Amniotic epithelial cell (primary cell): ENCODE data around the gene ZNF638.
"Not testable (repeated sequence)": the region's sequence is repeated elsewhere in the genome, so short reads cannot be mapped to it uniquely, and the experiment has no call there.

ENCODE experiments used
- DNase-seq: peaks from one replicate; pipeline ENCODE4 v3.0.0-alpha.2; 2010; ENCODE audit warnings: low read depth

The ZNF638 gene, protein sequence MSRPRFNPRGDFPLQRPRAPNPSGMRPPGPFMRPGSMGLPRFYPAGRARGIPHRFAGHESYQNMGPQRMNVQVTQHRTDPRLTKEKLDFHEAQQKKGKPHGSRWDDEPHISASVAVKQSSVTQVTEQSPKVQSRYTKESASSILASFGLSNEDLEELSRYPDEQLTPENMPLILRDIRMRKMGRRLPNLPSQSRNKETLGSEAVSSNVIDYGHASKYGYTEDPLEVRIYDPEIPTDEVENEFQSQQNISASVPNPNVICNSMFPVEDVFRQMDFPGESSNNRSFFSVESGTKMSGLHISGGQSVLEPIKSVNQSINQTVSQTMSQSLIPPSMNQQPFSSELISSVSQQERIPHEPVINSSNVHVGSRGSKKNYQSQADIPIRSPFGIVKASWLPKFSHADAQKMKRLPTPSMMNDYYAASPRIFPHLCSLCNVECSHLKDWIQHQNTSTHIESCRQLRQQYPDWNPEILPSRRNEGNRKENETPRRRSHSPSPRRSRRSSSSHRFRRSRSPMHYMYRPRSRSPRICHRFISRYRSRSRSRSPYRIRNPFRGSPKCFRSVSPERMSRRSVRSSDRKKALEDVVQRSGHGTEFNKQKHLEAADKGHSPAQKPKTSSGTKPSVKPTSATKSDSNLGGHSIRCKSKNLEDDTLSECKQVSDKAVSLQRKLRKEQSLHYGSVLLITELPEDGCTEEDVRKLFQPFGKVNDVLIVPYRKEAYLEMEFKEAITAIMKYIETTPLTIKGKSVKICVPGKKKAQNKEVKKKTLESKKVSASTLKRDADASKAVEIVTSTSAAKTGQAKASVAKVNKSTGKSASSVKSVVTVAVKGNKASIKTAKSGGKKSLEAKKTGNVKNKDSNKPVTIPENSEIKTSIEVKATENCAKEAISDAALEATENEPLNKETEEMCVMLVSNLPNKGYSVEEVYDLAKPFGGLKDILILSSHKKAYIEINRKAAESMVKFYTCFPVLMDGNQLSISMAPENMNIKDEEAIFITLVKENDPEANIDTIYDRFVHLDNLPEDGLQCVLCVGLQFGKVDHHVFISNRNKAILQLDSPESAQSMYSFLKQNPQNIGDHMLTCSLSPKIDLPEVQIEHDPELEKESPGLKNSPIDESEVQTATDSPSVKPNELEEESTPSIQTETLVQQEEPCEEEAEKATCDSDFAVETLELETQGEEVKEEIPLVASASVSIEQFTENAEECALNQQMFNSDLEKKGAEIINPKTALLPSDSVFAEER (N-terminal part only)

DNA sequence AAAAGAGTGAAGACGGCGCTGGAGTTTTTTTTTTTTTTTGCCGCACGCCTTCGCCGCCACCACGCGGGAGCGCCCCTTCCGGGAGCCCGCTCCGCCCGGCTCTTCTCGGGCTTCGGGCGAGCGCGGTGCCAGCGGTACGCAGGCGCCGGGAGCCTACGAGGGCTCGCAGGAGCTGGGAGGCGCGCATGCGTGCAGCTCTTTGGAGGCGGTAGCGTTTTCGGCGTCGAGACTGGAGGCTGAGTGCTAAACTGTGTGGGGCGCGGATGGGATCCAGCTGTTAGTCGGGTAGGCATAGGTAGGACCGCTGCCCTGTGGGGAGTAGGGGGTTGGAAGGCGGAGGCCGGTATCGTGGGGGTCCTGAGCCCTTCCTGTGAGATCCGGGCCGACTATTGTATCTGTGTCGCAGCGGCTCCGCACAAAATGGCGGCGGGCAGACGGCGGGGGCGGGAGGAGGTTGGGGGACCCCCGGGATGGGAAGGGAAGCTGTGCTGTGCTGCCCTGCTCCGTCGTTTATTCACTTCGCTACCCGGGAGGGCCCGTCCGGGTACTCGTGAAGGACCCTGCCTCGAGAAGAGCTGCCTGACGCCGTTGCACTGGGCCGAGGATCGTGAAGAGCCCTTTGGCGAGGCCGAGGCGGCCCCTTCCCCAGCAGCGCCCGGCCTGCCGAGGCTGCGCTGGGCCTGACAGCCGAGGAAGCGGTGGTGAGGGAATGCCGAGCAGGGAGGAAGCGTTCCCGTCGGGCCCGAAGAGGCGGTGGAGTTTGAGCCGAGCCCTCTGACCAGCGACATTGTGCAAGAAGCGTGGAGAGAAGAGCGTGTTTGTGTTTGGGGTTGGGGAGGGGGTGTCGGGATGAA is at the start of gene ZNF638:
TSS of gene ZNF638 (plus strand) at position 202 of the 854 bp plus-strand sequence. CDS start 17,173 bp downstream, outside the sequence.
- peak; percentile 84 for DNase-seq

DNA sequence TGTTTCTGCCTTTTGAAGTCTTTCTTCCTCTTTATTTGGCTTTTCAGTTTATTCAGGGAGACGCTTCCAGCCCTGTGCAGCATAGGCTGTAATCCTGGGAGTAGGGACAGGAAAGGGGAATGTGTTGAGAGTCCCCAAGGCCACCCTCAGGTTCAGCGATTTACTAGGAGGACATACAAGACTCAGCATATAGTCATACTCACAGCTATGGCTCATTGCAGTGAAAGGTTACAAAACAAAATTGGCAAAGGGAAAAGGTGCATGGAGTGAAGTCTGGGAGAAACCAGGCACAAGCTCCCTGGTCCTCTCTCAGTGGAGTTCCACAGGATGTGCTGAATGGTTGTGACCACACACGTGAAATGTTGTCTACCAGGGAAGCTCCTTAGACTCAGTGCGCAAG is 49.6 kb upstream of the ZNF638 start:
- DNase-seq: no peak

DNA sequence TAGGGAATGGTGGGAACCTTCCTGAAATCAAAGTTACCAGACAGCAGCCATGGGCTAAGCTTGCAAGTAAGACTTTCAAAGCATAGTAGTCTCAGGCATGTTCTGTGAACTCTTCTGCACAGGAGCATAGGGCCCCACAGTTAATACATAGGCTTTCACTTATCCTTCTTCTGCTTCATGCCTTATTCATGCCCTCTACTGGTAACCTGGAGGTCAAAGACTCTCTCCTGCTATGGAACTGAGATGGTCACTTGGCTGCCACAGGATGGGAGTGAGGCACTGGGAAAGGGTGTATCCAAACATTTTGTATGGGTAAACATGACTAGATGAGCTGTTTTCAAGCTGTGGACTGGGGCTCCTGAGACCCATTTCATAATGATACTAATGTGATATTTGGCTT is 49.1 kb upstream of the ZNF638 start:
- no peak for DNase-seq

DNA sequence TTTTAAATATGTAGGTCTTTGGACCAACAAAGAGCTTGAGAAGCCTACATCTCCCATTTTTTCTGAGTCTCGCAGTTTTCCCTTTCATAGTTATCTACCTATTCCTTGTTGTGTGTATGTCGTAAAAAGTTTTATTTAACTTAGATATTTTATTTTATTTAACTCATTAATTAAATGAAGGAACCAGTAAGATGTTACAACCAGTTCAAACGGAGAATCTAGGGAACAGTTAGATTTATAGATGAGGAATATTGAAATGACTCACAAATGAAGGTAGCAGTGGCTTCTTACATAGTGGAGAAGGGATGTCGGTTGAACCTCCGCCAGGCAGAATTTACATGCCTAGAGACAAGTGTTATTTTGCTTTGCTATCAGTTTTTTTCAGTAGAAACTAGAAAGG is 48.5 kb upstream of the ZNF638 start:
- no peak for DNase-seq

DNA sequence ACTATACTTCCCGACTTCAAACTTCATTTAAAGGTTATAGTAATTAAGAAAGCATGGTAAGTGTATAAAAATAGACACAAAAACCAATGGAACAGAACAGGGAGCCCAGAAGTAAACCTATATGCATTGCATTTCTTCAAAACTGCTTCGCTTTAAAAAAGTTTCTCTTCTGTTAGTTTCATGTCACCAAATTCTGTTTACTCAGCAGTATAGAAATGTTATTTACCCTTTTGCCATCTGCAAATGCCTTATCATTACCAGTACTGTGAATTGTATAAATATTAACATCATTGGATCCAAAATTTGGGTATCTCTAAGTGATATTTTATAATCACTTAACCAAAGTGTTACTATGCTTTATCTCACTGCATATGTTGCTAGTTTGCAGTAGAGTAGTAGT is 45.9 kb upstream of the ZNF638 start:
- no peak for DNase-seq

DNA sequence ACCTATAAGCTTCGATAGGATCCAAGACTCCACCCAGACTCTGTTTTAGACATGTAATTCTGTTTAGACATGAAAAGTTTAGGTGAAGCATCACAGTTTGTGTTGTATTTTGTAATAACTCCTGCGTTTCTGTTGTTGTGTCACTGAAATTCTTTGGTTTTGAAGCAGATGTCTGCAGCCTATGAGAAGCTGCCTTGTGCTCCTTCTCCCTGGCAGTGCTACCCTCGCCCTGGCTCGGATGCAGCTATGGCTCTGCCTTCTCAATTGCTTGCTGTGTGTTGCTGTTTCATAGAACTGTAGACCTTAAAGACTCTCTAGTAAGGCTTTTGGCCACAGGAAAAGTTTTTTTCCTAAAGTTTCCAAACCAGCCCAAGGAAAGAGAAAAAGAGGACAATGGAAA is 40.2 kb upstream of the ZNF638 start:
- no peak for DNase-seq

DNA sequence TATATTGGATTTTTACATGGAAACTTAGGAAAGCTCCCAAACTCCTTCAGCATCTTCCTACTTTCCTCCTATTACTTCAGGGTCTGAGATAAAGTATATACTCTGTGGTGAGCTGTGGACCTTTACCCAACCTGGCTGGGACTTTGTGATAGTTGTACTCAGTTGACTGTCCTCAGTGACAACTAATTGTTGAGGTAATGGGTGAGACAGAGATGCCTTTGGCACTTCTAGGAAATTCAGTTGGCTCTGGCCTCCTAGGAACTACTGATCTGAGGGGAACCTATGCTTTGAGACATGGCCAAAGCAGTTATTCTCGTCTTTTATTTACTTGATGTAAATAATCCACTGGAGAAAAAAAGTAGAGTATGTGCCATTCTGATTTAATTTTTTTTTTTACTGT is 39.4 kb upstream of the ZNF638 start:
- DNase-seq: no peak

DNA sequence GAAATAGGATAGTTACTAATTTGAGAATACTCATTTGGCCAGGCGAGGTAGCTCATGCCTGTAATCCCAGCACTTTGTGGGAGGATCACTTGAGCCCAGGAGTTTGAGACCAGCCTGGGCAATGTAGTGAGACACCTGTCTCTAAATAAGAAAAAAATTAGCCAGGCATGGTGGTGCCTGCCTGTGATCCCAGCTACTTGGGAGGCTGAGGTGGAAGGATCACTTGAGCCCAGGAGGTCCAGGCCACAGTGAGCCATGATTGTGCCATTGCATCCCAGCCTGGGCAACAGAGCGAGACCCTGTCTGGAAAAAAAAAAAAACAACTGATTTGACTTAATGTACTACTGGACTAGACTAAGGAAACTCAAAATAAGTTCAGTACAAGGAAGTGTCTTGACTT is 32.7 kb upstream of the ZNF638 start:
- DNase-seq: no peak

DNA sequence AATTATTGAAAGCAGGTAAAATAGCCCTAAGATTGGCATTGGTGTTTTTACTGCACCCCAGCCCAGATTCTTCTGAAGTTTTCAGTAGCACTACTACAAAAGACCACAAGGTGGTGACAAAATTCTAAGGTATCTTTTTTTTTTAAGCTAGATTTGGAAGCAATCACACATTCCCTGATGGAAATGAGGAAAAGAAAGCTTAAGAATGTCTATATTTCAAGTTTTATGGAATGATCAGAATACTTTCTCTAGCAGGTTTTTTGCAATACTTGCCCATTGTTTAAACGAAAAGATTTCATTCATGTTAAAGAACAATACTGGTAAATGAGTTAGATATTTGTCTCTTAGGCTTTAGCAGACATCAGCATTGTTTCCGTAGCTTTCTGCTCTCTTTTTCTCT is 32.1 kb upstream of the ZNF638 start:
- DNase-seq: peak; percentile 29

DNA sequence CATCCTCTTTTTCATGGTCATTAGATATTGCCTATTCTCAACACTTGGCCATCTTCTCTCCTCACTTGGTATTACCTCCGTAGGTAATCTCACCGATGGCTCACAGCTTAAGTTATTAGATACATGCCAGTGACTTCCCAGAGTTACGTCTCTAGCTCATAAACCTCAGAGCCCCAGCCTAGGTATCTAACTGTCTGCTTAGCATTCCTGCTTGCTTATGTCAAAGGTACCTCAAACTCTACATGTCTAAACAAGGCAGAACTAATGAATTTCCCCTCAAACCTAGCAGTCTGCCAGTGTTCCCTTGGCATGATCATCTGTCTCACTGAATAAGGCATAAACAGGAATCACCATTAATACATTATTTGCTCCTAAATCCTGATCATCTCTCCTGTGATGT is 27.7 kb upstream of the ZNF638 start:
- DNase-seq: no peak

DNA sequence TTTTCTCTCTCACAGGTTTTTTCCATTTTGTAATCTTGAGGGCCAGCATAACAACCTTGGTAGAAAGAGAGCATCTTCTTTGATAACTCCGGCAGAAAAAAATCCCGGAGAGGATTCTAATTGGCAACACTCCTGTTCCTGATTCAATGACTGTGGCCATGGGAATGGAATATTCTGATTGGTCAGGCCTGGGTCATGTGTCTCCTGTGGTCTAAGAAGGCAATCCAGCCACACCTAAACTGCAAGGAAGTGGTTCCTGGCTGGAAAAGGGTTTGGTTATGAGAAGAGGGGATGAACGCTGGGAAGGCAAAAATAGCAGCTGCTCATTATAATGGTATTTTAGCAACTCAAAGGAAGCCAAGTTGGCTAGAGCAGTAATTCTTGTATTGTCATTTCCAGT is 24.8 kb upstream of the ZNF638 start:
- DNase-seq: no peak

DNA sequence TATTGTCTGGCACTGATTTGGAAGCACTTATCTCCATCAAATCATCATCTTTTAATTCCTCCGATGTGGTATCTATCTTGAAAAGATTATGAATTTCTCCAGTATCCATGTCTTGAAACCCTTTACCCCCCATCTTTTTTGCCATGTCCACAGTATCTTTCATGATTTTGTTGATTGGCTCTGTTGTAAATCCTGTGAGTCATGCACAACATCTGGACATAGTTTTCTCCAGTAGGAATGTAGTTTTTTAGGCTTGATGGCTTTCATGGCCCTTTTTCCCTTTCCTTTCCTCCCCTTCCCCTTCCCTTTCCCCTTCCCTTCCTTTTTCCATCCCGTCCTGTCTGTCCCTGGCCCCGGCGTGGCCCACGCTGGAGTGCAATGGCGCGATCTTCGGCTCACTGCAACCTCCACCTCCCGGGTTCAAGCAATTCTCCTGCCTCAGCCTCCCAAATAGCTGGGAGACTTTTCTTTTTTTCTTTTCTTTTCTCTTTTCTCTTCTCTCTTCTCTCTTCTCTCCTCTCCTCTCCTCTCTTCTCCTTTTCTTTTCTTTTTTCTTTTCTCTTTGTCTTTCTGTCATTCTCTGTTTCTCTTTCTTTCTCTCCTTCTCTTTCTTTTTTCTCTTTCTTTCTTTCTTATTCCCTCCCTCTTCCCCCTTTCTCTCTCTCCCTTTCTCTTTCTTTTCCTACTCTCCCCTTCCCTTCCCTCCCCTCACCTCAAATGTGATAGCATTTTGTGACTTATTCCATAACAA is 18.4 kb upstream of the ZNF638 start:
- no peak for DNase-seq

DNA sequence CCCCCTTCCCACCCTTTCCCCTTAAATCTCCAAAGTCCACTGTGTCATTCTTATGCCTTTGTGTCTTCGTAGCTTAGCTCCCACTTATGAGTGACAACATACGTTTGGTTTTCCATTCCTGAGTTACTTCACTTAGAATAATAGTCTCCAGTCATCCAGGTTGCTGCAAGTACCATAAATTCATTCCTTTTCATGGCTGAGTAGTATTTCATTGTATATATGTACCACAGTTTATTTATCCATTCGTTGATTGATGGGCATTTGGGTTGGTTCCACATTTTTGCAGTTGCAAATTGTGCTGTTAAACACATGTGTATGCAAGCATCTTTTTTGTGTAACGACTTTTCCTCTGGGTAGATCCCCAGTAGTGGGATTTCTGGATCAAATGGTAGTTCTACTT is 14.5 kb upstream of the ZNF638 start:
- DNase-seq: no peak

DNA sequence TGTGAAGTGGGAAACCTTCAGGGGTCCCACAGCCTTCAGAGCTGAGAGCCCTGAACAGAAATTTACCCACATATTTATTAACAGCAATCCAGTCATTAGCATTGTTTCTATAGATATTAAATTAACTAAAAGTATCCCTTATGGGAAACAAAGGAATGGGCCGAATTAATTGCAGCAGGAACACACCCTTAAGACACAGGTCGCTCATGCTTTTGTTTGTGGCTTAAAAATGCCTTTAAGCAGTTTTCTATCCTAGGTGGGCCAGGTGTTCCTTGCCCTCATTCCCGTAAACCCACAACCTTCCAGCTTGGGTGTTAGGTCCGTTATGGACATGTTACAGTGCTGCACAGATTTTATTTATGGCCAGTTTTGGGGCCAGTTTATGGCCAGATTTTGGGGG is 13.7 kb upstream of the ZNF638 start:
- not testable (repeated sequence) for DNase-seq

DNA sequence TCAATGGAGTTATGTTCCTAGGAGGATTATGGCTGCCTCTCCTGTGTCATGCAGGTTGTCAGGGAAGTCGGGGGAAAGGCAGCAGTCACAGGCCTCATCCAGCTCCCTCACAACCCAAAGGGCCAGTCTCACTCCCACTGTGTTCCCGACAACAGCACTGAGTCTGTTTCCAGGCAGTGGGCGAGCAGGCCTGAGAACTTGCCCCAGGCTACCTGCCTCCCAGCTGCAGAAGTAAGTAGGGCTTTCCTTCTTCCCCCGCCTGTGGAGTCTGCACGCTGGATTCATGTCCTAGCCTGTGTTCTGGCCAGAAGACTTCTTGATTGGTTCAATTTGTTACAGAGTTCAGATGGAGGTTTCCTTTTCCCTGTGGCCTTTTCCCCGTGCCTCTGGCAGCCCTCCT is 8.2 kb upstream of the ZNF638 start:
- DNase-seq: no peak

DNA sequence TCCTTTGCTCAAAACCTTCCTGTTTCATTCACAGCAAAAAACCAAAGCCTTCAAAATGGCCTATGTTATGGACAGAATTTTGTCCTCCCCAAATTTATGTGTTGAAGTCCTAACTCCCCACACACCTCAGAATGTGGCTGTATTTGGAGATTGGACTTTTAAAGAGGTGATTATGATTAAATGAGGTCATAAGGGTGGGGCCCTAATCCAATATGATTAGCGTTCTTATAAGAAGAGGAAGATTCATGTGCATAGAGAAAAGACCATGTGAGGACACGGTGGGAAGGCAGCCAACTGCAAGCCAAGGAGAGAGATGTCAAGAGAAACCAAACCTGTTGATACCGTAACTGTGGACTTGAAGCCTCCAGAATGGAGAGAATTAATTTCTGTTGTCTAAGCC is 4.6 kb upstream of the ZNF638 start:
- DNase-seq: no peak

DNA sequence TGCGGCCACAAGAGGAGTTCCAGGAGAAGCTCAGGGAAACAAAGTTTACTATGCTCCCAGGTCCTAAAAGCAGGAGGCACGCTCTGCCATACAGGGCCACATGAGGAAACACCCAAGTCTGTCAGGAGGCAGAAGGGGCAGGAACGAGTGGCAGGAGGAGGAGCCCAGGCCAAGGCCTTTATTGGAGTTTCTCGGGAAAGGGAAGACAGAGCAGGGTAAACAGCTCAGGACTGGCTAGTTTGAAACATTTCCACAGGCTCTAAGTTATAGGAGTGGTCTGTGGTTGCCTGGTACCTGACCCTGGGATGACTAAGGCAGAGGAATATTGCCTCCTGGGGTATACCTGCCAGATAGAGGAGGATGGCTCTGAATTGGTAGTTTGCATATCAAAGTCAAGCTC is 3.7 kb upstream of the ZNF638 start:
- no peak for DNase-seq

DNA sequence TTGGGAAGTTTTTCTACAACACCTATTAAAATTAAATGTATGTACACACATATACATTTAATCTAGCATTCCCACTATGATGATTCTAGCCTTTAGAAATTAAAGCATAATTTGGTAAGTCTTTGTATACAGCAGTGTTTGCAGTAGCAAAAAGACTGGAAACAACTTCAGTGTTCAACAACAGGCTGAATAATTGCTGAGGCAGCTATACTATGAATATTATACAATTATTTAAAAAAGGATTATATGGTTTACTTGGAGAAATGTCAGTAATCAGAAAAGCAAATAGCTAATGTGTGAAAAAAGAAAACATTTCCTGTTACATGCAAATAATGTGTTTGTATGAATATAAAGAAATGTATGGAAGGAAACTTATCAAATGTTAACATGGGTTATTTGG is 1.4 kb upstream of the ZNF638 start:
- no peak for DNase-seq

DNA sequence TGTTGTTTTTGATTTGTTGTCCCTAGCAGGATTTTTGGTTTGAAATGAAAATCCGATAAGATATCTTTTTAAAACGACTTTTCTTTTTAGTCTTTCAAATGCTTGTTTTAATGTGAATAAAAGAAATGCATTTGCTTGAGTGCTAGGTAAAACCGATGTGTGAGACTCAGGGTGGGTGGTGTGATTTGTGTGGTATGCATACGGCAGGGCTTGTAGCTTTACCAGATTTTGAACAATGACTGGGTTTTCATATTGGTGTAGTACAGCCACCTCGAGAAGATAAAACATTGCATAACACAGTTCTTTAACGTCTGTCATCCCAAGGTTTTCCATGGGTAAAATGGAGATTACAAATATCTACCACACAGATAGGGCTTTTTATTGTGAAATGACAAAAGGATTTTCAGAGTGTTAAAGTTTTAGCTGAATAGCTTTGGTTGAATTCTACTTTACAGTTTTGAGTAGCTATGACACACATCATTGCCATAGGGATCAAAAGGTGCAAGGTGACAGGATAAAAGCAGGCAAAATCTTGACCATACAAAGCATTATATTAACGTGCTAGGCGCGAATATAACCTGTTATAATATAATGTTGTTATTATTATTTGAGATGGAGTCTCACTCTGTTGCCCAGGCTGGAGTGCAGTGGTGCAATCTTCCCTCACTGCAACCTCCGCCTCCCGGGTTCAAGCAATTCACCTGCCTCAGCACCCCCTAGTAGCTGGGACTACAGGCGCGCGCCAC is 824 bp upstream of the ZNF638 start:
- peak; percentile 70 for DNase-seq

DNA sequence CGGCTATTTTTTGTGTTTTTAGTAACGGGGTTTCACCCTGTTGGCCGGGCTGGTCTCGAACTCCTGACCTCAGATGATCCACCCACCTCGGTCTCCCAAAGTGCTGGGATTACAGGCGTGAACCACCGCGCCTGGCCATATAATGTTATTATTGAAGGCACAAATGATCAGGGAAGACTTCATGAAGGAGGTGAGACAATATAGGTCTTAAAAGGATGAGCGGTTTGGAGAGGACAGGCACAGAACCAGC is 326 bp upstream of the ZNF638 start:
- not testable (repeated sequence) for DNase-seq

DNA sequence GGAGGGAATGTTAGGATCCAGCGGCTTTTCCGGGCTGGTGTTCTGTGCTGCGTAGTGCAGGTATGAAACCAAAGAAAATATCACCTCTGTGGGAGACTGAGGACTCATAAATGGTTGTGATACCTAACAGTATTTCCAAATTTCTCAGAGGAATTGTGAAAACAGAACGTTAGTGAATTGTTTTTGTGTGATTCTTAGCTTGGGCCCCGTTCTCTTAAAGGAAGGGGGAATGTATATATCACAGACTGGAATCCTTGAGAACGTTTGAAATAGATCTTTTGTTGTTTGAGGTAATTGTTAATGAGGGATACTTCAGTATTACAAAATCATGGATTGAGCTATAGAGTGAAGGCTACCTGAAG is 834 bp downstream of the ZNF638 start:
- DNase-seq: no peak
